GM21737 (cell line): ENCODE data around the gene L3MBTL4.
"Not testable (repeated sequence)": the region's sequence is repeated elsewhere in the genome, so short reads cannot be mapped to it uniquely, and the experiment has no call there.

Source experiments
- ATAC-seq: cut with Tn5 transposase; IDR thresholded peaks from one replicate; pipeline ENCODE4 v1.9.1; 2021; ENCODE audit warnings: mild to moderate bottlenecking, moderate library complexity; ENCODE audit not compliant: unreplicated experiment

L3MBTL4 gene

DNA sequence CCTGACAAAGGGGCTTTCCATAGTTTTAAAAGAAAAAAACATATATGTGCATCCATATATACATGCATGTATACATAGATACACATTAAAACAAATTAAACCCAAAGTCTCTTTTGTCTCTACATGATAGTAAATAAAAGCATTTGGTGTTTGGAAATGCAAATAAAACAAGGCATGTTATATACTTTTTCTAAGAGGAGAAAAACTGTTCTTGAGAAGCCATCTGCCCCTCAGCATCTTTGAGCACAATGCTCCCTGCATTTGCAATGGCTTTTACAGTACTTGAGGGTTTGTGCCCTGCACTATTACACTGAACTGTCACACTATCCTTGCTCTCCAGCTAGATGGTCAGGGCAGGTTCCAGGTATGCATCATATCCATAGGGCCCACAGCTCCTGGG is 210.2 kb downstream of the L3MBTL4 start:
- ATAC-seq: no peak

DNA sequence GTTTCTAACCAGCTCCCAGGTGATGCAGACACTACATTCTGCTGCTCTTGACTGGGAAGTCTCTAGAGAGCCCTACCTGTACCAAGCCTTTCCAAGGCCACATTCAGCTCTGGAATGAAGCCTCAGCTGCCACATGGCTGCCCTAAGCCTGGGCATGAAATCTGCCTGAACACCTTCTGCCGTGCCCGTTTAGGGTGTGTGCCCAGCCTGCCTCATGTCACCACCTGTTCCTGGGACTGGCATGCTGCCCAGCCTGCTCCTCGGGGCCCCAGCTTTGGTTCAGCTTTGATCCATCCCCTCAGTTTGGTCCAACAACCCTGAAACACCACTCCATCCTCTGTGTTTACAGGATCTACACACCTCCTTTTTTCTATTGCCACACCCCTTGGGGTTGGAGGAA is 210.9 kb downstream of the L3MBTL4 start:
- ATAC-seq: no peak

DNA sequence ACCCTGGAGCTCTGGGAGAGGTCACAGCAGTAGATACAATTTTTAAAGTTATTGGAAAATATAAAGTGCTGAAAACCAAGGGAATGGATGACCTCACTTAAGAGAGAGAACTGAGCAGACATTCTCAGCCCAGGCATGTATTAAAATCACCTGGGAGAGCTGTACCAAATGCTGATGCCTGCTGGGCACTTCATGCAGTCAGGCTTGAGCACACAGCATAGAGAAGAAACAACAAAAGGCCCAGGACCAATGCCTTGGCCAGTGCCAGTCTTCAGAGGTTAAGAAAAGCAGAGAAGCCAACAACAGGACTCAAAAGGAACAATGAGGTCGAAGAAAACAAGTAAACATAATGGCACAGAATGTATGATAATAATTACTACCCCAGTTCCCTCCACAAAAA is 211.8 kb downstream of the L3MBTL4 start:
- ATAC-seq: no peak

DNA sequence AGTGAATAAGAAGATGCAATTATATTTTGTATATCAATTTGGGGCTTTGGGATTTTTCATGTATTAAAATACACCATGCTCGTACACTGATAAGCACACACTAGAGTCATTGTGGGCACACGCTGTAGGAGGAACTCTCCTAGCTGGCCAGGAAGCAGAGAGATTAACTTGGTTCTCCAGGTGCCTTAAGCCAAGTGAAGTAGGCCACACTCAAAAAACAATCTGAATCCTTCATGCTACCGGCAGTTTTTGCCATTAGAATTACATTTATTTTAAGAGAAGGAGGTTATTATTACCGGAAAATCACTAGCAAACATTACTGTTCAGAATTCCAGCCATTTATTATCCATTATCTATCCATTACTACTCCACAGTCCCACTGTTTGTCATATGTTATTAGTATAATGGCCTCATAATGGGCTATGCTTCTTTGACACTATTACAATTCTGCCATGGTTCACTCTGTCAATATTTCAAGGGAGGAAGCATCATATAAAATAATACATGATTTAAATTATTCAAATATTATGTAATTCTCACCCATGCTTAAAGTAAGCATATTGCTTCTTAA is 214.4 kb downstream of the L3MBTL4 start:
- ATAC-seq: no peak

DNA sequence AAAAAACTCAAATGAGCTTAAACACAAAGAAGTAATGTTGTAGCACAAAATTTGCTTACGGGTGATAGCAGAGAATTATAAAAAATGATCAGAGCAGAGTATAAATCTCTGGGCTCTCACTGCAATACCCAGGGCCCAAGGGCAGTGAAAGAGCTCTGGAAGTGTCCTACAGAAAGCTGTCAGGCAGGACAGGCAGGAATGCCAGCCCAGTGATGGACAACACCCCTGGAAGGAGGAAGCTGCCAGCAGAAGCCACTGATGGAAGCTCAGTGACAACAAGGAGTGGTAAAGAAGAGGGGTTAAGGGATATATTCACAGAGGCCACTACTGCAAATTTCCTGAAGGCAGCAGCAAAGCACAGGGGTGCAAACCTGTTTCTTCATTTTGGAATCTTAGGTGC is 214.9 kb downstream of the L3MBTL4 start:
- no peak for ATAC-seq

DNA sequence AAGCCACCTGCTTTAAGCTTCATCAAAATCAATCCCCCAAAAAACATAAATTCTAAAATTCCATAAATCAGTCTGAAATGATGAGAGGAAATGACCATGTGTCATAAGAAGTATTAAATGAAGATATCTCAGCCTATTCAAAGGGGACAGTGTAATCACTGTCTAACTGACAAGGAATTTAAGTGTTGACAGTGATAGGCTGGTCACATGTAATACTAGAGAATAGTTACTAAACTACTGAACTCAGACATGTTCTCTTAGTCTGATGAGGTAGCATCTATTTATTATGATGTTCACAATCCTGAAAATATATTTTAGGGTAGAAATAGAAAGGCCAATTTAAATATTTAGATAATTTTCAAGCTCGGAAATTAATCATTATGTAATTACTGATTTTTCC is 216.1 kb downstream of the L3MBTL4 start:
- no peak for ATAC-seq

DNA sequence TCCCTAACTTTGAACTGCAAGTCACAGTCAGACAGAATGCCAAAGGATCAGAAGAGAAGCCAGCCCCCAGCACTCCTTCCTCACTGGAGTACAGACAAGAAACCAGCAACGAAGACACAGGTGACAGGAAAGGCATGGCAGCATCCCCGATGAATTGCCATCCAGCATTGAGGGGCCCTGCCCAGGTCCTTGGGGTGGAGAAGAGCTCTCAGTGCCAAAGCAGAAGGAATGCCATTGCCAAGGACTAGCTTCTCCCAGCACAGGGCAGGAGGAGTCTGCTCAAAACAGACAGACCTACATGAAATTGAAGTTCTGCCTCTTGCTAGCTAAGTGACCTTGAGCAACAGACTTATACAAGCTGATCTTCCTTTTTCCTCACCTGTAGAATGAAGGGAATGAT is 220.1 kb downstream of the L3MBTL4 start:
- ATAC-seq: no peak

DNA sequence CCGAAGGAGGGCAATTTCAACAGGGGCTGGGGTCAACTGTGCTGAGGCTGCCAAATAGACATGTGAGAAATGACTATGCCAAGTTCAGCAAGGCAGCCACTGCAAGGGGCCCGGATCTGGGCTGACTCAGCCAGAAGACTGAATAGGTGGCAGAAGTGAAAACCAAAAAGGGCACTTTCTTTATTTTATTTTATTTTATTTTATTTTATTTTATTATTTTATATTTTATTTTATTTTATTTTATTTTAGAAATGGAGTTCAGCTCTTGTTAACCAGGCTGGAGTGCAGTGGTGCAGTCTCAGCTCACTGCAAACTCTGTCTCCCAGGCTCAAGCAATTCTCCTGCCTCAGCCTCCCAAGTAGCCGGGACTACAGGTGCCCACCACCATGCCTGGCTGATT is 228.9 kb downstream of the L3MBTL4 start:
- ATAC-seq: not testable (repeated sequence)

DNA sequence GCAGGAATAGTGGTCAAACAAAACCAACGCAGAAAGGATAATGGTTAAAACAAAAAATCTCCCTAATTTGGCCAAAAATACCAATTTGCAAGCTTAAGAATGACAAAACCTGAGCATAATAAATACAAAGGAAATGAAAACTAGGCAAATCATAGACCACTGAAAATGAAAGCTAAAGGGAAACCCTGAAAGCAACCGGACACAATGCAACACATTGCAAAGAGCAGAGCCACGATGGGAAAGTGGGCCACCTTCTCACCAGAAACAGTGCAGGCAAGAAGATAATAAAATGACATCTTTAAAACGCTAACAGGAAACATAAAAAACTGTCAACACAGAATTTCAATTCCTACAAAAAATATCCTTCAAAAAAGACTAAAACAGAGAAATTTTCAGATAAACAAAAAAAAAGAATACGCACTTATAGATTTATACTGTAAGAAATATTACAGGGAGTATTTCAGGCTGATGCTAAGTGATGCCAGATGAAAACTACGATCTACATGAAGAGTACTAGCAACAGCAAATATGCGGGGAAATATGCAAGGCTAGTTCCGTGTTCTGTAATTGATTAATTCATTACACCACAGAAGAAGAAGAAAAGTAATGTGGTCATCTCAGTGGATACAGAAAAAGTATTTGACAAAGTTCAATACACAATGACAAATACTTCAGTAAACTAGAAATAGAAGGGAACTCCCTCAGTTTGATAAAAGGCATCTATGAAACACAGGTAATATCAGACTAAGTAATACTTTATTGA is 239.5 kb downstream of the L3MBTL4 start:
- no peak for ATAC-seq

DNA sequence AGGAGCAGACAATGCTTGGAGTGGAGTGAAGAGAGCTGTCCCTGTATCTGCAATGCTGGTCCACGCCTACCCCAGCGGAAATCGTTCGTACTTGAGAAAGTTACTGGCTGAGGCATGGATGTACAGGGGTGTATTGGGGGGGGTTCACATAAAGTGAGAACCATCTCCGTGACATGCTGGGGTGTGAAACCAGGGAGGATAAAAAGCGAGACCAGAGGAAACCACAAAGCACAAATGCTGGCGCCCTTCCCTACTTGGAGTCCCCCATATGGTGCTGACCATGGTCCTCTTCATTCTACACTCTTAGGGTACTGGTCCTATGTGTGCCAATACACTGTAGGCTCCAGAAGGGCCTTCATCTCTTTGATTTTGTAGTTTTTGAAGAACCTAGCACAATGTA is 244.1 kb downstream of the L3MBTL4 start:
- no peak for ATAC-seq

DNA sequence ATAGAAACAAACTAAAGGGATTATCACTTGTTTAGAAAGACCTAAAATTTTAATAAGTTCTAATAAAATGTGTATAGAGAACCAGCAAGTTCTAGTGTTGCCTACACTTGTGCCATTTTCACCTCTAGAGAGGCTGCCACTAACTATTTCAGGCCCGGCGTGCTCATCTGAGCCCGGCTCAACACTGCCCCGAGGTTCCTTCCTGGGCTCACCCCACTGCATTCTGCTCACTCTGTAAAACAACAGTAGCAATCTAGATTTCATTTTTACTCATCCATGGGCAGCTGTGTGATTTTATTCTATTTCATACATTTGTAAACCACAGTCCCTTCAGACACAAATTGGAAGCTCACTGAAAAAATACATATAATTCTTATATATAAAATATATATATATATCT is 253.2 kb downstream of the L3MBTL4 start:
- no peak for ATAC-seq

DNA sequence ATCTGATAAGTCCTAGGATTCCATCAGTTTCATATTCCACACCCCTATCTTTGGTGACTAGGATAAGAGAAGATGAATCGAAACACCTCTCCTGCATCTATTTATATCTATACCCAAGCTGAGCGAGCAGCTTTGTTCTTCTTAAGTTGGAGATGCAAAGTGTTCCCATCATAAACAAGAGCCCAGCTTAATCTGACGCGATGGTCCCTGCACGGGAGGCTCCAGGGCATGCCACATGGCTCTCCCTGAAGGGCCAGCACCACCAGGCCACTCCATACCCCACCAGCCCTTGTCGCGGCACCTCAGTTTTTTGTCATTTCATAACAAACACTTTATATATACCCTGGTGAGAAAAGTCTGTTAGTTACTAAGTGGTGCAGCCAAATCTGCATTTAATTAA is 255.3 kb downstream of the L3MBTL4 start:
- no peak for ATAC-seq

DNA sequence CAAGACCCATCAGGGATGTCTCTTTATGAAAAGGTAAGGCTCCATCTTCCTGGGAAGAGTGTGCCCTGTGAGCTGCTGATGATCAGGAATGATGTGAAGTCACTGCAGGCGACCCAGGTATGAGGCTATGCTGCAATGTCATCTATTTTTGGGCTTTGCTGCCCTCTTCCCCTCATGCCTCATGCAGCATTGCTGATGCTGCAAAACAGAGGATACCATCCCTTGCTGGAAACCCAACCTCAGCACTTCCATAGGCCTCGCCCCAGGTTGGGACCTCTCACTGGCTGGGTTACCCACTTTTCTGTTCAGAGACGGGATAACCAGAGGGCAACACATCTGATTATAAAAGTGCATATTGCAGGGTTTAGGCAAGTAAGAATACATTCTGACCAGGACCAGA is 255.8 kb downstream of the L3MBTL4 start:
- ATAC-seq: no peak

DNA sequence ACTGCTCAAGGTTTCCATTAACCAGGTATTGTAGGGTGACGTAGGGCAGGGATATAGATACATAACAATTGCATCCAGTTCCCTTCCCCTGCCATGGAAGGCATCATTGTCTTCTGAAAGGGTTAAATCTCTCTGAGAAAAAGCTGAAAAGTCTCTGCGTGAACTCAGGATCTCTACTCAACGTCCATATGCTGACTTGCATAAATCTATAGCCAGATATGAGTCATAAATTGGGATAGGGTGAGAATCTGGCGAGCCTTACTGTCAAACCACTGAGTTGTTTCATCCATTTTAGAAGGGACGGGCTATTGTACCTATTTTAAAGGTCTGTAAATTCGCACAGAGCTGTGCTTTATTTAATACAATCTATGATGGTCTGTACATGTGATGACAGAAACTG is 258.3 kb downstream of the L3MBTL4 start:
- no peak for ATAC-seq

DNA sequence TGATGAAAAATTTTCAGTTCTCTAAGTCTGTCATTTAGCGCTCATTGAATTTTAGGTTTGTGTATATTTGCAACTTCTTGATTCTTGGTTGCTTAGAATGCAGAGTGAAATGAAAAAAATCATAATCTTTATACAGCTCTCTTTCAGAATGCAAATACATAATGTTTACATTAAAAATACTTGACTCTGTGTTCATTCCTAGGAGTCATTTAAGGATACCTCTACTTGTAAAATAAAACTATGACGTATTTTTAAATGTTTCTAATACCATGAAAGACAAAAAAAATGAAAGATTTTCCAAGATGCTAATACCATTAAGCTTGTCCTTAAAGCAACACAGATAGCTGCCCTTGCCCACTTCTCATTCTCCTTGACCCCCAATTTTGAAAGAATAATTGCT is 259.0 kb downstream of the L3MBTL4 start:
- no peak for ATAC-seq

DNA sequence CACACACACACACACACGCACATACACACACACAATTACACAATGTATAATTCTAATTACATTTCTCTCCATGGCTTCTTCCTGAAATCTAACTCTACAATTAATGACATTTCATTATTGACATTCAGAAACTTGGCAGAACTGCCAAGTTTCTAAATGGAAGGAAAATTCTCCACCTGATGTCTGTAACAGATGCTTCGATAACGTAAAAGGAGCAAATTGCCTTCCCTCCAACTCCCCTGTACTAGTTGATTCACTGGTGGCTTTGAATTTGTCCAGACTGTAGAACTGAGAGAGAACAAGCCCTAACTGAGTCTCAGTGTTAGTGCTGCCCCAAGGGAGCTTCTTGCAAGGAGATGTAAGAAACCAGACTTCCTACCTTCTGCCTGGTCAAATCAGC is 264.3 kb downstream of the L3MBTL4 start:
- no peak for ATAC-seq

DNA sequence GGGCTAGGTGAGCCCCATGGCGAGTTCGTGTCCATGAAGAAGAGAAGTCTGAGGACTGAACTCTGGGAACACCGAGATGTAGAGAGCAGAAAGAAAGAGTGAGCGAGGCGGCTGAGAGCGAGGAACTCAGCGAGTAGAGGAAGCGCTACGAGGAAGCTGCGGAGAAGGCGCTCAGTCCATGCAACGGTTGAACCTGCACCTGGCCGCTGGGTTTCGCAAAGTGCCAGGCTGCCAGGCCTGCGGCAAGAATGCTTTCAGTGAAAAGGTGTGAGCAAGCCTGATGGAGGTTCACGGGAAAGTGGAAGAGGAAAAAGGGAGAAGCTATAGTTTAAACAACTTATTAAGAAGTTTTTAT is 268.4 kb downstream of the L3MBTL4 start:
- ATAC-seq: no peak

DNA sequence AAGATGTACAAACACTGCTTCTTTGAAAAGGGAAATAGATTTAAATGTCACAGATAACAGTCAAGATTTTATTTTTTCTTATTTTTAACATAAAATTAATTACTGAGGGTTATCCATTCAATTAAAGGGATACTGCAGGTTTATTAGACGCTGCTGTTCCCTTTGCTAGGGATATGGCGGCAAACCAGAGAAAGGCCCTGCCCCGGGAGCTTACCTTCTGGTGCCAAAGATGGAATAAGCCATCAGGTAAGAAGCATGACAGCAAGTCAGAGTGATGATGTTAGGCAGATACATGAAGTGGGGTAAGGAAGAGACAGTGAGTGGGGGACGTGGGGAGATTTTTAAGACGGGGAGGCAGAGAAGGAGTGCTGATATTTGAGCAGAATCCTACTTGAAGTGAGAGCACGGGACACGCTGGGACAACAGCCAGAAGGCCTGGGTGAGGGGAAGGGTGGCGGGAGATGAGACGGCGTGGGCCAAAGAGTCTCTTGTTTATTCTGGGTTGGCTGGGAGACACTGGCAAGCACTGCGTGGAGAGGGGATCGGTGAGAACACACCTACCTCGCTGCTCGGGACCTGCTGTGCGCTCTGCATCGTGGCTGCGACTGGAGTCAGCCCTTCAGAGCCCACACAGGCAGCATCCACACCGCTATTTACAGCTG is 268.9 kb downstream of the L3MBTL4 start:
- no peak for ATAC-seq

DNA sequence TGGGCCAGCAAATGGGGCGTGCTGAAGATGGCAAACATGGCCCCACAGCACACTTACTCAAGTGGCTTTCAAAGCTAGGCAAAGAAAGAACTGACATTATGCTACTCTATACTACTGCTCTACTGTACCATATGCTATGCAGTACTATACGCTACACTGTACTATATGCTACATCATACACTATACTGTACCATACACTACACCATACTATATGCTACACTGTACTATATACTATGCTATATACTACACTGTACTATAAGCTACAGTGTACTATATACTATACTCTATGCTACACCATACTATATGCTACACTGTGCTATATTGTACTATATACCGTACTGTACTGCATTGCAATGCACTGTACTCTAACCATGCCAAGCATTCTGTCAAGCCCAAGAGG is 275.7 kb downstream of the L3MBTL4 start:
- no peak for ATAC-seq

DNA sequence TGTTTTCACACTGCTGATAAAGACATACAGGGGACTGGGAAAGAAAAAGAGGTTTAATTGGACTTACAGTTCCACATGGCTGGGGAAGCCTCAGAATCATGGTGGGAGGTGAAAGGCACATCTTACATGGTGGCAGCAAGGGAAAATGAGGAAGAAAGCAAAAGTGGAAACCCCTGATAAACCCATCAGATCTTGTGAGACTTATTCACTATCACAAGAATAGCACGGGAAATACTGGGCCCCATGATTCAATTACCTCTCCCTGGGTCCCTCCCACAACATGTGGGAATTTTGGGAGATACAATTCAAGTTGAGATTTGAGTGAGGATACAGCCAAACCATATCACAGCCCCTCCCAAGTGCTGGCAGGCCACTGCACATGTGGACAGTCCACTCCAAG is 278.8 kb downstream of the L3MBTL4 start:
- ATAC-seq: not testable (repeated sequence)

DNA sequence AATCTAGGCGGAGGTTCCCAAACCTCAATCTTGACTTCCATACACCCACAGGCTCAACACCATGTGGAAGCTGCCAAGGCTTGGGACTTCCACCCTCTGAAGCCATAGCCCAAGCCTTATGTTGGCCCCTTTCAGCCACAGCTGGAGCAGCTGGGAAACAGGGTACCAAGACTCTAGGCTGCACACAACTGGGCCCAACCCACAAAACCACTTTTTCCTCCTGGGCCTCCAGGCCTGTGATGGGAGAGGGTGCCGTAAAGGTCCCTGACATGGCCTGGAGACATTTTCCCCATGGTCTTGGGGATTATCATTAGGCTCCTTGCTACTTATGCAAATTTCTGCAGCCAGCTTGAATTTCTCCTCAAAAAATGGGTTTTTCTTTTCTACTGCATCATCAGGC is 279.7 kb downstream of the L3MBTL4 start:
- ATAC-seq: not testable (repeated sequence)

DNA sequence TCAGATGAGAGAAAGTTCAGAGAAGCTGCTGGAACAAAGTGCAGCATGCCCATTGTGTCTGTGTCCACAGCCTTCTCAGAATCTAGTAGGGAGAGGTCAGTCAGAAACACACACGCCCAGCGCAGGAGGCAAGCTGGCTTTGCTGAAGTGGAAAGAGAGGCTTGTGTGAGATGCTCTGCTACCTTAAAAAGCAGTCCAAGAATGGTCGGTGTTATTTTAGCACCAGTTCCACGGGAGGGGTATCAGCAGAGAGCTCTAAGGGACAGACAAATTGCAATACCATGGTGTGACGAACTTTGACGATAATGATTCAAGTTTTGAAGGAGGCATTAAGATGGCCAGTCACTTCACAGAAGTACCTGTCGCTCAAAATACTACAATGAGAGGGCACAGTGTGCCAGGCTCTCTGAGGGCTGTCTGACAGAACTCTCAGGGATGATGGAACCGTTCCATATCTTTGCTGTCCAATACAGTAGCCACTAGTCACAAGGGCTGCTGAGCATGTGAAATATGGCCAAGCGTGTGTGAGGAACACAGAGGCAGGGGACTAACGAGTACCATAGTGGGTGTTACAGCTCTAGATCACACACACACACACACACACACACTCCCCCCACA is 281.9 kb downstream of the L3MBTL4 start:
- no peak for ATAC-seq
